GM21528 (cell line): ENCODE results near the gene DTNB.
A peak's percentile ranks its signal among the peaks of the same experiment; 100 is the strongest.

Experiments used
- ATAC-seq: cut with Tn5 transposase; IDR thresholded peaks from one replicate; pipeline ENCODE4 v1.9.1; 2021; ENCODE audit warnings: mild to moderate bottlenecking, moderate library complexity; ENCODE audit not compliant: unreplicated experiment, low FRiP score

Gene DTNB

GRCh38 chr2:25479761-25480160 lies 193.6 kb downstream of the DTNB start:
- ATAC-seq, result no peak

- no peak for ATAC-seq
Measured at GRCh38 chr2:25478736-25479135, 194.6 kb downstream of the DTNB start.

GRCh38 chr2:25473758-25474340 lies 199.5 kb downstream of the DTNB start:
- ATAC-seq, result no peak

- no peak for ATAC-seq
Measured at GRCh38 chr2:25473131-25473530, 200.2 kb downstream of the DTNB start.

GRCh38 chr2:25470806-25471205 lies 202.6 kb downstream of the DTNB start:
- ATAC-seq, result no peak

- ATAC-seq, result no peak
Measured at GRCh38 chr2:25467743-25468142, 205.6 kb downstream of the DTNB start.

- no peak for ATAC-seq
Measured at GRCh38 chr2:25462021-25462420, 211.4 kb downstream of the DTNB start.

GRCh38 chr2:25460261-25460905 lies 213.0 kb downstream of the DTNB start:
- ATAC-seq, result no peak

GRCh38 chr2:25454824-25455611 lies 218.4 kb downstream of the DTNB start:
- no peak for ATAC-seq

- peak; percentile 79 for ATAC-seq
Measured at GRCh38 chr2:25453199-25453905, 220.0 kb downstream of the DTNB start.

- no peak for ATAC-seq
Measured at GRCh38 chr2:25448808-25449207, 224.6 kb downstream of the DTNB start.

GRCh38 chr2:25447018-25447417 lies 226.4 kb downstream of the DTNB start:
- no peak for ATAC-seq

- no peak for ATAC-seq
Measured at GRCh38 chr2:25446122-25446521, 227.3 kb downstream of the DTNB start.

GRCh38 chr2:25445464-25445863 lies 227.9 kb downstream of the DTNB start:
- ATAC-seq, result no peak

- ATAC-seq, result no peak
Measured at GRCh38 chr2:25444608-25445270, 228.6 kb downstream of the DTNB start.

GRCh38 chr2:25443766-25444165 lies 229.6 kb downstream of the DTNB start:
- ATAC-seq, result no peak

GRCh38 chr2:25441353-25441752 lies 232.0 kb downstream of the DTNB start:
- ATAC-seq, result no peak

GRCh38 chr2:25438793-25439192 lies 234.6 kb downstream of the DTNB start:
- ATAC-seq, result no peak

- ATAC-seq, result no peak
Measured at GRCh38 chr2:25437881-25438662, 235.3 kb downstream of the DTNB start.

- no peak for ATAC-seq
Measured at GRCh38 chr2:25435421-25435820, 238.0 kb downstream of the DTNB start.
